Neural cell (in vitro differentiated cells): ENCODE measurements around the gene DNER.

Experiments used
- CTCF ChIP-seq: fragments of 450-650 bp; IDR thresholded peaks from 2 replicates; pipeline ENCODE4 v1.5.1; 2014; ENCODE audit warnings: antibody characterized with exemption, mild to moderate bottlenecking, moderate library complexity; ENCODE audit not compliant: poor library complexity, severe bottlenecking
- RAD21 ChIP-seq: fragments of 450-650 bp; conservative IDR thresholded peaks from 2 replicates; pipeline ENCODE4 v1.6.1; 2014; ENCODE audit warnings: antibody characterized with exemption, mild to moderate bottlenecking, moderate library complexity
- REST ChIP-seq: IDR thresholded peaks from 2 replicates; pipeline ENCODE4 v1.6.1; 2012; ENCODE audit warnings: borderline replicate concordance

GRCh38 chr2:229393926-229394325 is 320.4 kb downstream of the DNER start:
- TF ChIP-seq CTCF (no peak), RAD21 (no peak), REST (no peak)
